ENCODE data around the gene ULK4.
A peak's percentile ranks its signal among the peaks of the same experiment; 100 is the strongest.

Gene ULK4

GRCh38 chr3:41357271-41357670 is 604.6 kb downstream of the ULK4 start:
- DNase-seq (ENCODE audit: low spot score) = no peak

- DNase-seq (ENCODE audit: low spot score) = no peak
Observed at GRCh38 chr3:41356775-41357174, 605.1 kb downstream of the ULK4 start.

GRCh38 chr3:41352510-41352909 is 609.4 kb downstream of the ULK4 start:
- no peak for DNase-seq (ENCODE audit: low spot score)

GRCh38 chr3:41350441-41350840 is 611.5 kb downstream of the ULK4 start:
- DNase-seq (ENCODE audit: low spot score) = no peak

- no peak for DNase-seq (ENCODE audit: low spot score)
Observed at GRCh38 chr3:41348401-41348800, 613.5 kb downstream of the ULK4 start.

GRCh38 chr3:41346698-41347270 is 615.1 kb downstream of the ULK4 start:
- DNase-seq (ENCODE audit: low spot score) = no peak

- DNase-seq (ENCODE audit: low spot score) = no peak
Observed at GRCh38 chr3:41345788-41346187, 616.1 kb downstream of the ULK4 start.

- no peak for DNase-seq (ENCODE audit: low spot score)
Observed at GRCh38 chr3:41339758-41340157, 622.1 kb downstream of the ULK4 start.

GRCh38 chr3:41338276-41338675 is 623.6 kb downstream of the ULK4 start:
- DNase-seq (ENCODE audit: low spot score) = peak; percentile 42

GRCh38 chr3:41334426-41334825 is 627.5 kb downstream of the ULK4 start:
- no peak for DNase-seq (ENCODE audit: low spot score)

- no peak for DNase-seq (ENCODE audit: low spot score)
Observed at GRCh38 chr3:41331041-41331440, 630.9 kb downstream of the ULK4 start.

- DNase-seq (ENCODE audit: low spot score) = peak; percentile 45
Observed at GRCh38 chr3:41330465-41330864, 631.4 kb downstream of the ULK4 start.

GRCh38 chr3:41329881-41330280 is 632.0 kb downstream of the ULK4 start:
- no peak for DNase-seq (ENCODE audit: low spot score)

- DNase-seq (ENCODE audit: low spot score) = no peak
Observed at GRCh38 chr3:41328926-41329325, 633.0 kb downstream of the ULK4 start.

GRCh38 chr3:41327718-41328117 is 634.2 kb downstream of the ULK4 start:
- DNase-seq (ENCODE audit: low spot score) = no peak

- DNase-seq (ENCODE audit: low spot score) = no peak
Observed at GRCh38 chr3:41324156-41324475, 637.8 kb downstream of the ULK4 start.

- DNase-seq (ENCODE audit: low spot score) = no peak
Observed at GRCh38 chr3:41323467-41324155, 638.3 kb downstream of the ULK4 start.

GRCh38 chr3:41321642-41321980 is 640.3 kb downstream of the ULK4 start:
- DNase-seq (ENCODE audit: low spot score) = no peak

- no peak for DNase-seq (ENCODE audit: low spot score)
Observed at GRCh38 chr3:41320953-41321641, 640.8 kb downstream of the ULK4 start.

- peak; percentile 91 for DNase-seq (ENCODE audit: low spot score)
Observed at GRCh38 chr3:41318520-41318919, 643.4 kb downstream of the ULK4 start.

GRCh38 chr3:41317718-41318117 is 644.2 kb downstream of the ULK4 start:
- peak; percentile 93 for DNase-seq (ENCODE audit: low spot score)

GRCh38 chr3:41317298-41317697 is 644.6 kb downstream of the ULK4 start:
- DNase-seq (ENCODE audit: low spot score) = no peak

GRCh38 chr3:41315126-41315525 is 646.8 kb downstream of the ULK4 start:
- DNase-seq (ENCODE audit: low spot score) = no peak

- no peak for DNase-seq (ENCODE audit: low spot score)
Observed at GRCh38 chr3:41308119-41308518, 653.8 kb downstream of the ULK4 start.

Data from kidney tubule cell (primary cell).